GM19324 (cell line): ENCODE data around the gene KCTD13.
"Not testable (repeated sequence)": the region's sequence is repeated elsewhere in the genome, so short reads cannot be mapped to it uniquely, and the experiment has no call there.

Experiments used
- ATAC-seq: cut with Tn5 transposase; IDR thresholded peaks from one replicate; pipeline ENCODE4 v1.9.1; 2021; ENCODE audit warnings: mild to moderate bottlenecking, moderate library complexity; ENCODE audit not compliant: unreplicated experiment, low FRiP score

The KCTD13 gene

DNA sequence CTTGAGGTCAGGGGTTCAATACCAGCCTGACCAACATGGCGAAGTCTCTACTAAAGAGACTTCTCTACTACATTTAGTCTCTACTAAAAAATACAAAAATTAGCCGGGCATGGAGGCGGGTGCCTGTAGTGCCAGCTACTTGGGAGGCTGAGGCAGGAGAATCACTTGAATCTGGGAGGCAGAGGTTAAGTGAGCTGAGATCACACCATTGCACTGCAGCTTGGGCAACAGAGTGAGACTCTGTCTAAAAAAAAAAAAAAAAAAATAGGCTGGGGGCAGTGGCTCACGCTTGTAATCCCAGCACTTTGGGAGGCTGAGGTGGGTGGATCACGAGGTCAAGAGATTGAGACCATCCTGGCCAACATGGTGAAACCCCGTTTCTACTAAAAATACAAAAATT is 16.2 kb downstream of the KCTD13 start:
- ATAC-seq = not testable (repeated sequence)

DNA sequence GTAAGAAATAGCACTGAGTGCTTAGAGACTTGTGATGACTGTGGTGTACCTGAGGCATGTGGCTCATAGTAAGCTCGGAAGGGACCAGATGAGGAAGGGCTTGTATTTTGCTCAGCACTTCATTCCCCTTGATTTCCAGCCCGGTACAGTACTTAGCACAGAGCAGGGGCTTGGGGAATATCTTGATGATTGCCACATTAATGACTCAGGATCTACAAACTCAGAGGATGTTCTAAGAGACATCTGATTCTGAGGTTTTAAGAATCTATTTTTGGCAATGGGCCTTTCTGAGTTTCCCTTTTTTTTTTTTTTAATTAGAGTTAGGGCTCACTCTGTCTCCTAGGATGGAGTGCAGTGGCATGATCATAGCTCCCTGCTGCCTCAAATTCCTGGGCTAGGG is 16.6 kb downstream of the KCTD13 start:
- no peak for ATAC-seq

DNA sequence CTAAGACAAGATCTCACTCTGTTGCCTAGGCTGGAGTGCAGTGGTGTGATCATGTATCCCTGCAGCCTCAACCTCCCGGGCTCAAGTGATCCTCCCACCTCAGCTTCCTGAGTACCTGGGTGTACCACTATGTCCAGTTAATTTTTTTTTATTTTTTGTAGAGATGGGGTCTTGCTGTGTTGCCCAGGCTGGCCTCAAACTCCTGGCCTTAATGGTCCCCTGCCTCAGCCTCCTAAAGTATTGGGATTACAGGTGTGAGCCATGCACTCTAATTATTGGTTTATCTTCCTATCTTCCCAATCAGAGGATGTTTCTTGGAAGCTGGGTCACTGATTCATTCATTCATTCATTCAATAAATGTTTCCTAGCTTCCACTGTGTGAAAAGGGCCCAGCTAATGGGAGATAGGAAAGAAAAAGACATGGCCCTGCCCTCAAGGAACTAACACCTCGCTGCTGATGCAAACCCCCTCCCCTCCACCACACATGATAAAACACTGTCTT is 17.3 kb downstream of the KCTD13 start:
- no peak for ATAC-seq

DNA sequence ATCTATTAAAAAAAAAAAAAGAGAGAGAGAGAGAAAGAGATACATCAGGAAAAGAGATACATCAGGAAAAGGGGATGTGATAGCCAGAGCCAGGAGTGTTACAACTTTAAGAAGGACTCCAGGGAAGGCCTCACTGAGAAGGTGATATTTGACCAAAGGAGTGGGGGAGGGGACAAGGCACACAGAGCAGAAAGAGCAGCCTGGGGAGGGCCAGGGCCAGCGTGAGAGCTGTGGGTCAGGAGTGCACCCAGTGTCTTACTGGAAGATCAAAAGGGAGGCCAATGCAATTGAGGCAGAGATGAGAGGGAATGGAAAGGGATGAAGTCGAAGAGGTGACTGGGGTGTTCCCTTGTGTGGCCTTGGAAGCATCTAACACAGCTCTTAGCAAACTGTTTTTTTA is 18.1 kb downstream of the KCTD13 start:
- no peak for ATAC-seq

DNA sequence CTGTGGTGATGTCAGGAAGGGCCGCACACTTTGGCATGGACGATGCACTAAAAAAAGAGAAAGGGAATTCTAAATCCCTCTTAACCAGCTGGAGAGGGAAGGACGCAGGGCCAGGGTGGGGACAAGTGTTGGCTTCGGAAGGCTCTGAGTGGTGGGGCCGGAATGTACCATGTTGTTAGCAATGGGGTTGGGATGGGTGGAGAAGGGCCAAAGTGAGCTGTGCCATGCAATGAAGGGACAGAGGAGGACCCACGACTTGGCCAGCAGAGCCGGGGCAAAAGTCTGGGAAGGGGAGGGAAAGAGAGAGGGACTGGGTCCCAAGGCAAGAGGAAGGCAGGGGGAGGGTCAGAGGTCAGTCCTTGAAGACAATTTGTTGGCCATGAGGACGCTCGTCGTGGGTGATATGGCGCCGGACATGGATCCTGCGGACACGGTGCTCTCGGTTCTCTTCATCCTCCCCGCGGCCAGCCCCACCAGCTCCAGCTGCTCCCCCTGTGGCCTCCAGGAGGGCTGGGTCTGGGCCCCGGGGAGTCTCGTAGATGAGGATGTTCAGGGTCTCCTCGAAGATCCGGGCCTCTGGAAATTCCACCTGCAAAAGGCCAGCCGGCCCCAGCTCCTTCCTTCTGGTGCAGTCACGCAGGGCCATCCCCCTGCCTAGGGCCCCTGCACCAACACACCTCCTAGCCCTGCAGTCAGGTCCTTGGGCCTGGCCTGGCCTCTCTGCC is 19.3 kb downstream of the KCTD13 start:
- ATAC-seq = no peak

DNA sequence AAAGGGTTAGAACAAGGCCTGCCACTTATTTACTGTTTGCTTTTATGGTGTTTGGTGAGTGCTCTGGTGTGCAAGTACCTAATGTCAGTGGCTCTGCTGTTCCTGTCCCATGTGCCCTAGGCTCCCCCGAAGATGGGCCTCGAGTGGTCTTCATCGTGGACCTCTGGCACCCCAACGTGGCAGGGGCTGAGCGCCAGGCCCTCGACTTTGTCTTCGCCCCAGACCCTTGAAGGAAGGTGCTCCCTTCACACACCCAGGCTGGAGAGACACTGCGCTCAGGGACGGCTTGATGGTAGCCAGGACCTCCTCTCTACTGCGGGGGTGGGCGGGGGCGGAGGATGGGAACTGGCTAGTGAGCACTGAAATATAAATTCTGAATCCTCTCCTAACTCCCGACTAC is 20.4 kb downstream of the KCTD13 start:
- ATAC-seq = no peak

DNA sequence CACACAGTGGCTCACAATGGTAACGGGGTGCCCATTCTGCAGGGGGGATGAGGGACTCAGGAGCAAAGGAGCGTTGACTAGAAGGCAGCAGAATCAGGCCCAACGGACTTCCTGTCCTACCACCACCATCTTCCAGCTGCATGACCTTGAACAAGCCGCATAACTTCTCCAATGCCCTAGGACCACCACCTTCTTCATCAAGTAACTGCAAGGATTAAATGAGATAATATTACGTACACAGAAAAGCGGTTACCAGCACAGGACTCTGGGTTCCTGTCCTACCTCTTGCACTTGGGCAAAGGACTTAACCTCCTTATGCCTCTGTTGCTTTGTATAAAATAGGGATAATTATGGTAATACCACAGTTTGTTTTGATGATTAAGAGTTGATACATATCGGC is 21.1 kb downstream of the KCTD13 start:
- no peak for ATAC-seq

DNA sequence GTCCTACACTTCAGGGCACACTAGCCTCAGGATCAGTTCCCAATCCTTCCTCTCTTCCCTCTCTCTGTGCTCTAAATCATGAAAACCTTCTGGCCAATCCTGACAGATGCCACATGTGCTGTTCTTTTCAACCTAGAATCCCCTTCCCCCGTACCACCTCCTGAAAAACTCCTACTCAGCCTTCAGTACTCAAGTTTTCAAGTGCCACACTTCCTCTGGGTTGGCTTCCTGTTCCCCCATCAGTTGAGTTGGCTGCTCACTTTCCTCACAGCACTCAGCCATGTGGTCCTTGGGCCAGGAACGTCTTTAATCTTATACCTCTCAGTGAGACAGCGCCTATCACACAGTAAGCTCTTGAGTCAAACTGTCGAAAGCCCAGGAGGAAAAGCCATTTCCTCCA is 22.4 kb downstream of the KCTD13 start:
- ATAC-seq = no peak

DNA sequence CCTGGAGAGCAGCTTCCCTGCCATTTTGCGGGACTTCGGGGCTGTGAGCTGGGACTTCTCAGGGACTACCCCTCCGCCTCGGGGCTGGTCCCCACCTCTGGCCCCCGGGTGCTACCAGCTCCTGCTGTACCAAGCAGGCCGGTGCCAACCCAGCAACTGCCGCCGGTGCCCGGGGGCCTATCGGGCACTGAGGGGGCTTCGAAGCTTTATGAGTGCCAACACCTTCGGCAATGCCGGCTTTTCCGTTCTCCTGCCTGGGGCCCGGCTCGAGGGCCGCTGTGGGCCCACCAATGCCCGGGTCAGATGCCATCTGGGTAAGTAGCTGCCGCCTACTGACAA is 24.4 kb downstream of the KCTD13 start:
- ATAC-seq = no peak

DNA sequence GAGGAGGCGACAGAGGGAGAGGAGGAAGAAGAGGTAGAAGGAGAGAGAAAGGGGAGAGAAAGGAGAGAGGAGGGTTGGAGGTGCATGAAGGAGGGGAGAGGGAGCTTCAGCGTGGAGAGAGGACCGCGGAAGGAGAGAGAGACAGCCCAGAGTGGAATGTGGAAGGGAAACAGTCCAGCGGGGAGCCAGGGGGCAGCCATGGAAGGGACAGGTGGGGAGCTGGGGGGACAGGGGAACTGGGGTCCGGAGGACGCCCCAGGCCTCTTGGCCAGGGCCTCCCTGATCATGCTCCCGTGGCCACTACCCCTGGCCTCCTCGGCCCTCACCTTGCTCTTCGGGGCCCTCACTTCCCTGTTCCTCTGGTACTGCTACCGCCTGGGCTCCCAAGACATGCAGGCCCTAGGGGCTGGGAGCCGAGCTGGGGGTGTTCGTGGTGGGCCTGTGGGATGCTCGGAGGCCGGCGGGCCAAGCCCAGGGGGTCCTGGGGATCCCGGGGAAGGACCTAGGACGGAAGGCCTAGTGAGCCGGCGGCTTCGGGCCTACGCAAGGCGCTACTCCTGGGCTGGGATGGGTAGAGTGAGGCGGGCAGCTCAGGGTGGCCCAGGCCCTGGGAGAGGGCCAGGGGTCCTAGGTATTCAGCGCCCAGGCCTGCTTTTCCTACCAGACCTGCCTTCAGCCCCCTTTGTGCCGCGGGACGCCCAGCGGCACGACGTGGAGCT is 25.0 kb downstream of the KCTD13 start:
- ATAC-seq = no peak

DNA sequence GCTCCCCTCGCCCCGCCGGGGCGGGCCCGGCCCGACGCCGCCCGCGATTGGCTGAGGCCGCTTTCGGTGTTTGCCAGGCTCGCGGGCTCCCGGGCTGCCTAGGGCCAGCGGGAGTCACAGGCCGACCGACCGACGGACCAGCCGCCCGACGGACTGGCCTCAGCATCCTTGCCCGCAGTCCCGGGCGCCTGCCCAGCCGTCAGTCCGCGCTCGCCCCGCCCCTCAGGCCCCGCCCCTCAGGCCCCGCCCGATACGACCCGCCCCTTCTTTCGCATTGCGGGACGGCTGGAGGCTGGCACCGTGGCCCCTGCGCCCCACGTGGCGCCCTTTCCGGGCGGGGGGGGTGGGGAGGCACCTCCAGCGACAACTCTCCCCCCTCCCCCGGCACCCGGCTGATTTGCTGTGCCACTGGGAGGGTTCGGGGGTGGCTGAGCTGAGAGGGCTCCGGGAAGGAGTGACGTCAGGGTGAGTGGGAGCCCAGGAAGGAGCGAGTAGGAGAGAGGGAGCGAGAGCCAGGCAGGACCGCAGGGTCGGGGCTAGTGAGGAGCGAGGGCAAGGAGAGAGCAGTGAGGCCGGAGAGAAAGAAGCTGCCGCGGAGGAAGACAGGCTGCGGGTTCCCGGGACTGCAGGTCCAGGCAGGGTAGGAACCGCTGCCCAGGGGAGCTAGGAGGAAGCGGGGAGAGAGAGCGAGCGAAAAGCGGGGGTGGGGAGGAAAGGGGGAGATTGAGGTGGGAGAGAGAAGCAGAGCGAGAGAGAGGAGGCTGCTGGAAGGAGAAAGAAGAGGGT is 25.7 kb downstream of the KCTD13 start, which contains the start of gene ASPHD1:
Gene ASPHD1, plus strand, starts transcription at position 387 of the 786 bp plus-strand sequence. CDS start 484 bp downstream, outside the sequence.
- peak; percentile 69 for ATAC-seq

DNA sequence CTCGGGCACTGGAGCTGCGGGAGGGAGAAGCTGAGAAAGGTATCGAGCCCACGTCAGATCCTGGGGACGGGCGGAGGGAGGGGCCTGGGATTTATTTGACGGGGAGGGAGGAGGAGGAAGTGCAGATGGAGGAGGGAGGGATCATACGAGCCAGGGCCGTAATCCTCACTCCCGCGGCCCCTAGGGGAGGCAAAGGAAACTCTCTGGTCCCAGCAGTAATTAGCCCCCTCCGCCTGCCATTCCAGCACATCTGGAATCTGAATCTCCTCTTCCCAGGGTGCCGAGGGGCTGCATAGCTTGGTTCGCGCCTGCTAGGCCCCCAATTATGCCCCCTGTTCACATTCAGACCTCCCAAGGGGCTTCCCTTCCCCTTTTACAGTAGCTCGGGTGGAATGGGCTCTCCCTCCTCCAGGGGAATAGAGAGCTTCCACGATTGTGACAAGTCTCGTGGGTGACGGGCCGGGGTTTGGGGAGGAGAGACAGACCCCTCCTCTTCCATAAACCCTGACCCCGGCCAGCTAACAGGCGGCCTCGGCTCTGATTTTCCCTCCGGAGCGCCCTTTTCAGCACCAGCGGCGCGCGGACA is 26.4 kb downstream of the KCTD13 start, which contains the start of gene SEZ6L2:
Gene SEZ6L2, minus strand, starts transcription at position 35 of the 586 bp plus-strand sequence. CDS start 531 bp downstream, outside the sequence.
- ATAC-seq = no peak

DNA sequence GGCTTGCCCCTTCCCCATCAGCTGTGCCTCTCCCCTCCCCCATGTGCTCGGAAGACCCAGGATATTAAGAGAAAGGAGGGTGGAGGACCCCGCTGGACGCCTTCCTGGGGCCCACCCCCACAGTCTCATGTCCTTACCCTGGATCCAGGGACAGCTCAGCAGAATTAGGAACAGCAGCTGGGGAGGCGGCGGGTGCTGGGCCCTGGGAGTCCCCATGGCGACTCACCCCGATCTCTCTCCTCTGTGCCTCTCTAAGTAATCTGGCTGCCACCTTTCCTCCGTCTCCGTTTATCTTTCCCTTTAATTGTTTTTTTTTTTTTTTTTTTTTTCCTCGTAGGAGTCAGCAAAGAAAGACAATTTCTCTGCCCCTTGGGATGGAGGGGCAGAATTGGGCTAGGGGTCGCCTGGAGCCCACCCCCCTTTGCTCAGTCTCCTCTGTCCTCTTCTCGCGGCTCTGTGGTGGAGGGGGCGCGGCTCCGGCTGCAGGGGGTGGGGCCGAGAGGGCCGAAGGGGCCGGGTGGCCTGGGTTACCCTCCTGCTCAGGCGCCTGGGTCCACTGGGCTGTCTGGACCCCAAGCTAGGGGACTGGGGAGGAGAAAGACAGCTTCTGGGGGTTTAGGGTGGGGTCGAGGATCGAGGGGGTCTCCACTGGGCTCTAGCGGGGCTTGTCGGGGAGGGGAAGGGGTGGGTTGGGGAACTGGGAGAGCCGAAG is 27.1 kb downstream of the KCTD13 start:
- no peak for ATAC-seq

DNA sequence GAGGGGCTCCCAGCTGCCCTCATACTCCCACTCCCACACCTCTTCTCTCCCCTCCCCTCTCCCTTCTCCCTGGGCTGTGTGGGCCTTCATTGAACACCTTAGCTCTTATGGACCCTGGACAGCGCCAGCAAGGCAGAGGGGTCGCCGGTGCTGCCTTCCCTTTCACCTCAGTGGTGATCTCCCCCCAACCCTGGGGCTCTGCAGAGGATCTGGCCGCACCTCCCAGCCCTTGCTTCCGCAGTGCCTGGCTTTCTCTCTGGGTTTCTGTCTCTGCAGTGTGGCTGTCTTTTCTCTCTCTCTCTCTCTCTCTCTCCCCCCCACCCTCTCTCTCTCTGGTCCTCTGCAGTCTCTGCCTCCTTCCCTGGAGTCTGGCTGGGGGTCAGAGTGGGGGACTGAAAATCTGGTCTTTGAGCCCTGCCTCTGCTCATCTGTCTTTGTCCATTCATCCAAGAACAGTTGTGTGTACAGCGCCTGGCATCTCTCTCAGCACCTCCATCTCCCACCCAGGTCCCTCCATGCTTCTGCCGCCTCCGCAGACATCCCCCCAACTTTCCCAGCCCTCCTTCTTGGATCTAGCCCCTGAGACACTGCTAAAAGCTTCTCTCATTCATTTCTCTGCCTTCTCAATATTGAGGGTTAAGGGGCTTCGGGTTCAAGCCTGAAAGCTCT is 27.8 kb downstream of the KCTD13 start:
- no peak for ATAC-seq

DNA sequence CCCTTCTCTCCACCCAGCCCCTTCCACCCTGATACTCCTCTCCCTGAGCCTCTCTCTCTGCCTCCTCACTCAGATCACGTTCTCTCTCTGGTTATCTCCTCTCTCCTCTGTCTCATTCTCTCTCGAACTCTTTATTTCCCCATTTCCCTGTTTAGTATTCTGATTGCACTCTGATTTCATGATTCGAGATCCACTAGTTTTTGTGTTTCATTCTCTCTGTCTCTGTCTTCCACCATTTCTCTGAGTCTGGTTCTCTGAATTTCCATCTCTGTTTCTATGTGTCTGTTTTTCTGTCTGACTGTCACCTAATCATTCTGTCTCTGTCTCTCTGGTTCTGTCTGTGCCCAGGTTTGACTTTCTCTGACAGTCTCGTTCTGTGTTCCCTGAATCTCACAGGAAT is 28.7 kb downstream of the KCTD13 start:
- no peak for ATAC-seq

DNA sequence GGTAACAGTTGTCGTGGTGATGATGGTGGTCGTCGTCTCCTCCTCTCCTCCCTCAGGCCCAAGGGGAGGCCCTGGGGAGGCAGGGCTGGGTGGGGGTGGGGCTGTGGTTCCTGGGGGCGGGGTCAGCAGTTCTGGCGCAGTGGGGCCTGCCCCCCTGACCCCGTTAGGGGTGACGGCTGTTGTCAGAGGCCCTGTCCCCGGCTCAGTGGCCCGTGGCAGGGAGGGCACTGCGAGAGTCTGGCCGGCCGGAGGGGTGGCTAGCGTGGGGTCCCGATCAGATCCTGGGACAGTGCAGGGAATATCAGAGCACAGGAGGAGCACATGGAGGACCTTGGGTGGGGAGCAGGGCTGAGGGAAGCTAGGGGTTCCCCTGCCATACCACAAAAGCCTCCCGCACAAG is 29.2 kb downstream of the KCTD13 start:
- ATAC-seq = no peak

DNA sequence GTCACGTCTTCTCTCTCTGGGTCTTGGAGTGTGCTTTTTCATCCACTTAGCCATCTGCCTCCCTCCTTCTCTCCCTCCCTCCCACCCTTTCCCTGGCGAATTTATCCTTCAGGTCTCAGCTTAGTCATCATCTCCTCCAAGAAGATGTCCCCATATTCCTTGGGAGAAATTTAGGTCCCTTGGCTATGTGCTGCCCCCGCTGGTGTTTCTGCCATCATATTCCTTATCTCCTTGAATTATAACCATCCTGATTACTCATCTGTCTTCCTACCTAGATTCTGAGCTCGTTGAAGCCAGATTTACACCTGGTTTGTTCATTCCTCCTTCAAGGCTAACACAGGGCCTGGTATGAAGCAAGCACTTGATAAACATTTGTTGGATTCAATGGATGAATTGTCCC is 31.7 kb downstream of the KCTD13 start:
- ATAC-seq = no peak

DNA sequence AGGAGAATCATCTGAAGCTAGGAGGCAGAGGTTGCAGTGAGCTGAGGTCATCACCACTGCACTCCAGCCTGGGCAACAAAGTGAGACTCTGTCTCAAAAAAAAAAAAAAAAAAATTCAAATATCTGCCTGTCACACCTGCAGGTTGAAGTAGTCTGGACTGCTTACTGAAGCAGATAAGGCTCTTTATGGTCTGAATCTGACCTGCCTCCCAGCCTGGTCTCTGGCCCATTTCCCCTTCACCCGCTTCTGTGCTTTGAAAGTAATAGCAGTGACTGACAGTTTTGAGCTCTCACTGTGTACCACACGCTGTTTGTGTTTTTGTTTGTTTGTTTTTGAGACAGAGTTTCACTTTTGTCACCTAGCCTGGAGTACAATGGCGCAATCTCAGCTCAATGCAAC is 32.5 kb downstream of the KCTD13 start:
- no peak for ATAC-seq

DNA sequence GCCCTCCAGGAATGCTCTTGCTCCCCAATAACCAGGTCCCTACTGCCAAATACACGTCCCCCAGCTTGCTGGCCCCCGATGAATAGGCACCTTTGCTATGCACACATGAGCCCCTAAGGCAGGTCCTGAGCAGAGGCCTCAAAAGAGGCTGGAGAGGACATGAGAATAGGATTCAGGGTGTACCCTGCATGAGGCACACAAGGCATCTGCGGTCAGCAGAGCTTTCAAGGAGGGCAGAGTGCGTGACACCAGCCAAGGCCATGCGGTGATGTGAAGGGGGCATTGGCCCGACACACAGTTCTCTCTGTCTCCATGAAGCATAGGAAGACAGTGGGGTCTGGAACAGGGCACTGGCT is 33.6 kb downstream of the KCTD13 start:
- ATAC-seq = no peak
